Suppressor macrophage (primary cell): Measurements from ENCODE around the gene KRTAP9-8.
"Not testable (repeated sequence)": the region's sequence is repeated elsewhere in the genome, so short reads cannot be mapped to it uniquely, and the experiment has no call there.

Experiments
- DNase-seq, 4 experiments: peaks; one replicate each; pipeline ENCODE4 v3.0.0-alpha.2; 2020 to 2022

Gene KRTAP9-8

DNA sequence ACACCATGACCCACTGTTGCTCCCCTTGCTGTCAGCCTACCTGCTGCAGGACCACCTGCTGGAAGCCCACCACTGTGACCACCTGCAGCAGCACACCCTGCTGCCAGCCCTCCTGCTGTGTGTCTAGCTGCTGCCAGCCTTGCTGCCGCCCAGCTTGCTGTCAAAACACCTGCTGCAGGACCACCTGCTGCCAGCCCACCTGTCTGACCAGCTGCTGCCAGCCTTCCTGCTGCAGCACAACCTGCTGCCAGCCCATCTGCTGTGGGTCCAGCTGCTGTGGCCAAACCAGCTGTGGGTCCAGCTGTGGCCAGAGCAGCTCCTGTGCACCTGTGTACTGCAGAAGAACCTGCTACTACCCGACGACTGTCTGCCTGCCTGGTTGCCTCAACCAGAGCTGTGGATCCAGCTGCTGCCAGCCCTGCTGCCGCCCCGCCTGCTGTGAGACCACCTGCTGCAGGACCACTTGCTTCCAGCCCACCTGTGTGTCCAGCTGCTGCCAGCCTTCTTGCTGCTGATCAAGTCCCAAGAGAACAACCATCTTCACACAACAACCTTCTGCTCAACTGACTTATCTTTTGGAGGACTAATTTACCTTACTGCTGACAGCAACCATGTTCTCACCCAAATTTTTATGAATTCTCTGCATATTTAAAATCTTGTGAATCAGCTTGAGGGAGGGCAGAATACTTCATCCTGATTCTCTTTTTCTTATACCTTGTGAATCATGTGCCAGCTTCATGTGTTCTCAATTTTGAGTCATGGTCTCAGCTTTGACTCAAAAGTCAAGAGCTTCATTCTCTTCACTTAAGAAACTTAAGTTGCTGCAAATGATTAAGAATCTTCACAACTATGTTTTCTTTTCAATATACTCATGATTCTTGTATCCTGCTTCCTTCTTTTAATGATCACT lies 17.8 kb downstream of the KRTAP9-8 start, which contains the start of gene KRTAP9-9:
Gene KRTAP9-9, plus strand, starts transcription at position 4 of the 910 bp plus-strand sequence.
- DNase-seq: peak in 1 of 4 experiments; percentile 0

GRCh38 chr17:41256291-41256685 lies 18.5 kb downstream of the KRTAP9-8 start:
- DNase-seq: no peak

DNA sequence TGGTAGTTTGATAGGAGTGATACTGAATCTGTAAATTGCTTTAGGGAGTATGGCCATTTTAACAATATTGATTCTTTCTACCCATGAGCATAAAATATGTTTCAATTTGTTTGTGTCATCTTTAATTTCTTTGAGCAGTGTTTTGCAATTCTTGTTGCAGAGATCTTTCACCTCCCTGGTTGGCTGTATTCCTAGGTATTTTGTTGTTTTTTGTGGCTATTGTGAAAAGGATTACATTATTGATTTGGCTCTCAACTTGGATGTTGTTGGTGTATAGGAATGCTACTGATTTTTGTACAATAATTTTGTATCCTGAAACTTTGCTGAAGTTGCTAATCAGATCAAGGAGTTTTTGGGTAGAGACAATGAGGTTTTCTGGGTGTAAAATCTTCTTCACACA lies 20.6 kb downstream of the KRTAP9-8 start:
- no peak for DNase-seq

DNA sequence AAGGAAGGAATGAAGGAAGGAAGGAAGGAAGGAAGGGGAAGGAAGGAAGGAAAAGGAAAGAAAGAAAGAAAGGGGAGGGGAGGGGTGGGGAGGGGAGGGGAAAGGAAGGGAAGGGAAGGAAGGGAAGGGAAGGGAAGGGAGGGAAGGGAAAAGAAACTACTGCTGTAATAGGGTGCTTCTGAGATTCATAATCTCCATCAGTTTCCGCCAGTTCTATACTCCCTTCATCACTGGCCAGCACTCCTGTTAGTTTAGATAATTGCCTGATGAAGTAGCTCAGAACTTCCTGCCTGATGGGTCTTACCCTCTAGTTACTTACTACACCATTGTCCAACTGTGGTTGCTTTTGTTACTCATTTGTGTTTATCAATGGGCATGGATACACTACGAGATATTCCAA lies 25.4 kb downstream of the KRTAP9-8 start:
- DNase-seq: peak in 1 of 4 experiments; percentile 0

- DNase-seq: peak in 1 of 4 experiments; percentile 0
These were observed 26.8 kb downstream of the KRTAP9-8 start for GRCh38 chr17:41264599-41264998.

GRCh38 chr17:41265078-41265477 lies 27.3 kb downstream of the KRTAP9-8 start, which contains the start of gene KRTAP9-6:
TSS of gene KRTAP9-6 (plus strand) at chr17:41265378. CDS start at chr17:41265378, 0 bp downstream.
- no peak for DNase-seq

DNA sequence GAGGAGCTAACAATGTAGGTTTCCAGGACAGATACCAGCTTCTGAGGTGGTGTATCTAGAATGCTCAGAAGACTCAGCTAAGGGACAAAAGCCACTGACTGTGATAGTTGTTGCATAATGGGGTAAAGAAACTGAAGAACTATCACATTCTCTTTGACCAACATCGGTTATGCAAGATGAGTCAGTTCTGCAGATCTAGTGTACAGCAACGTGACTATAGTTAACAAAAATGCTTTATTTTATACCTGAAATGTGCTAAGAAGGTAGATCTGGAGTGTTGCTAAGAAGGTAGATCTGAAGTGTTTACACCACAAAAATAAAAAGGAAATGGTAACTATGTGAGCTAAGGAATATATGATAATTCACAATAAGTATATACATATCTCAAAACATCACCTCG lies 29.9 kb downstream of the KRTAP9-8 start:
- DNase-seq: no peak

DNA sequence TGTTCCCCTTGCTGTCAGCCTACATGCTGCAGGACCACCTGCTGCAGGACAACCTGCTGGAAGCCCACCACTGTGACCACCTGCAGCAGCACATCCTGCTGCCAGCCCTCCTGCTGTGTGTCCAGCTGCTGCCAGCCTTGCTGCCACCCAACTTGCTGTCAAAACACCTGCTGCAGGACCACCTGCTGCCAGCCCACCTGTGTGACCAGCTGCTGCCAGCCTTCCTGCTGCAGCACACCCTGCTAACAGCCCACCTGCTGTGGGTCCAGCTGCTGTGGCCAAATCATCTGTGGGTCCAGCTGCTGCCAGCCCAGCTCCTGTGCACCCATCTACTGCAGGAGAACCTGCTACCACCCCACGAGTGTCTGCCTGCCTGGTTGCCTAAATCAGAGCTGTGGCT lies 33.5 kb downstream of the KRTAP9-8 start:
- DNase-seq: not testable (repeated sequence)

GRCh38 chr17:41271858-41272257 lies 34.1 kb downstream of the KRTAP9-8 start:
- no peak for DNase-seq

- DNase-seq: not testable (repeated sequence)
These were observed 37.9 kb downstream of the KRTAP9-8 start, which contains the start of gene KRTAP9-7 for GRCh38 chr17:41275648-41276190. TSS of gene KRTAP9-7 (plus strand) at chr17:41275698. CDS start at chr17:41275698, 0 bp downstream.

- no peak for DNase-seq
These were observed 40.6 kb downstream of the KRTAP9-8 start for GRCh38 chr17:41278176-41278955.

GRCh38 chr17:41284043-41284442 lies 46.2 kb downstream of the KRTAP9-8 start:
- no peak for DNase-seq

GRCh38 chr17:41284546-41284945 lies 46.7 kb downstream of the KRTAP9-8 start:
- peak in 3 of 4 experiments; percentile 33 to 60 (median 56) for DNase-seq

DNA sequence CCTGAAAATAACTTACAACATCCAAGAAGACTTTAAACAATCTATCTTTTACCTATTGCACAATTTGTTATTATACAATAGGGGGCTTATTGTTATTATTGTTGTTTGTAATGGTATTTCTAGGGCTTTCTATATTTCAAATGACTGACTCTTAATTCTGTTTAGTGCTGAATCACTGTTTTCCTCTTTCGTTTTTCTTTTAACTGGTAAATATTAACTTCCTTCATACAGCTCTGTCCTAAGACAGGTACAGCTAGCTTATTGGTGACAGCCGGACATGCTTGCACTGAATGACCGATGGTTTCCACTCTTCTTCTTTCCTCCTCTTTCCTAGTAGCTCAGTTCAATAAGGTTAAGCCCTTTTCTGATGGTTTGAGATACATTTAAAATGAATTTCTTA lies 49.3 kb downstream of the KRTAP9-8 start:
- DNase-seq: peak in 1 of 4 experiments; percentile 0
